ENCODE data around the gene SP9.

GRCh38 chr2:174338671-174339560, 4.2 kb downstream of the SP9 start:
- no peak for TF ChIP-seq CTCF (conservative IDR thresholded peaks at IDR 0.05)
- TF ChIP-seq EZH2 (IDR thresholded peaks at IDR 0.05; ENCODE audit: low read depth): no peak

All from PC-9 (cell line).